Activated T-helper 2 cell treated with anti-CD3 and anti-CD28 coated beads, Interferon-gamma antibody, Interleukin-2, Interleukin-4, amounts not matched to agents 10 μg/mL and 5 μg/mL and 100 μg/mL, durations not matched to agents 14 hours and 24 hours and 36 hours (primary cell): Measurements from ENCODE around the gene KRT15. TPM values are rescaled to one million over a fixed set of nuclear protein-coding genes. Genes with fewer than 3 reads are reported as not detected.

ENCODE experiments used
- DNase-seq: peaks from one replicate; pipeline ENCODE4 v3.0.0; 2021; ENCODE audit warnings: low spot score
- H3K27ac Mint-ChIP-seq: one replicate; pipeline ENCODE4 v1.8.0; 2021; ENCODE audit warnings: mixed read lengths
- H3K27me3 Mint-ChIP-seq: one replicate; pipeline ENCODE4 v1.8.0; 2021; ENCODE audit warnings: low read depth, mixed read lengths
- H3K36me3 Mint-ChIP-seq: one replicate; pipeline ENCODE4 v1.8.0; 2021; ENCODE audit warnings: low read depth, mixed read lengths
- H3K4me1 Mint-ChIP-seq: one replicate; pipeline ENCODE4 v1.8.0; 2021; ENCODE audit warnings: low read depth, mixed read lengths
- H3K4me3 Mint-ChIP-seq: one replicate; pipeline ENCODE4 v1.8.0; 2021; ENCODE audit warnings: low read depth, mild to moderate bottlenecking, moderate library complexity, mixed read lengths
- H3K9me3 Mint-ChIP-seq: one replicate; pipeline ENCODE4 v1.8.0; 2021; ENCODE audit warnings: mixed read lengths
- intact Hi-C: fragments of 100-400 bp; cut with micrococcal nuclease; formaldehyde crosslinking; loops from one replicate; pipeline ENCODE4 v1.15.1; 2023
- total RNA-seq: library from RNA; stranded (reverse); gene quantifications from 2 replicates; pipeline ENCODE4 v1.2.3, GENCODE V29; 2022

Gene KRT15
- total RNA-seq, 1 donor from 2014 or later: not detected

DNA sequence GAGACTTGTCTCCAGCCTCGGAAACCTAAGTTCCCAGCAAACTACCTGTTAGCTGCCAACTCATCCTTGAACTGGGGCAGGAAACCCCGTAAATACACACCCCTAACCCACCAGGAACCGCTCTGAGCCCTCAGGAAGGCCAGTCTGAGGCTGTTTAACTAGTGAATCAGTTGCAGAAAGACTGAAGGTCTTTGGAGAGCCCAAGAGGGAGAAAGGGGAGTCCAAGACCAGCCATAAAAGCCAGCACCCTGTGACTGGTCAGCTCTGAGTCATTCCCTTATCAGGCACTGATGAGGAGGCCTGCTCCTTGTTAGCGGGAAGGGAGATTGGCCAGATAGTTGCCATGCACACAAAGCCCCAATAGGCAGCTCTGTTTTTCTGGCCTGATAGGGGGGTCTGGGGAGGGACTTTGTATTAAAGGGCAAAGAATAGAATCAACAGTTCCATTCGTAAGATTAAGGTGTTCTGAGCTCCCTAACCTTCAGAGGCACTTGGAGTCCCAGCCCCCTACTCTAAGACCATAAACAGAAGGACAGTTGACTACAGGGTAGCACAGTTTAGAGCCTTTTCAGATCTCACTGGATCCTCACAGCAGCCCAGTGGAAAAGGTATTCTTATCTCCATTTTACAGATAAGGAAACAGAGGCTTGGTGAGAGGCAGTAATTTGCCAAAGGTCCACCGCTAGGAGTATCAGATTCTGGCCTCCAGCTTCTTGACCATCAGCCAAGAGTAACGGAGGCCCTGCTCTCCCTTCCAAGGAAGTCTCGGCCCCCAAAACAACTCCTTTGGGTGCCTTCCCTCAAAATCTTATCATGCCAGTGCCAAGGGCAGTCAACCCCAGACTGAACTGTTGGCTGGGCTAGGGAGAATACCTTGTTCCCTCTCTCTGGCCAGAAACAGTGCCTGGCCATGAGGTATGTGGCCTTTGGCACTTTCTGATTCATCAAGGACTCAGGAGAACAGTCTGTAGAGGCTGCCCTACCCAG is 11.7 kb upstream of the KRT15 start:
- intact Hi-C loops: no loop called here
- H3K4me1 Mint-ChIP-seq: peaks cover 1% of the 10 kb centered on the region
- H3K9me3 Mint-ChIP-seq: no peaks in the 10 kb centered on the region
- DNase-seq: no peak
- no peaks in the 10 kb centered on the region for H3K36me3 Mint-ChIP-seq
- H3K4me3 Mint-ChIP-seq: no peak overlapping the region
- peaks cover 61% of the 10 kb centered on the region for H3K27me3 Mint-ChIP-seq
- no peak overlapping the region for H3K27ac Mint-ChIP-seq

DNA sequence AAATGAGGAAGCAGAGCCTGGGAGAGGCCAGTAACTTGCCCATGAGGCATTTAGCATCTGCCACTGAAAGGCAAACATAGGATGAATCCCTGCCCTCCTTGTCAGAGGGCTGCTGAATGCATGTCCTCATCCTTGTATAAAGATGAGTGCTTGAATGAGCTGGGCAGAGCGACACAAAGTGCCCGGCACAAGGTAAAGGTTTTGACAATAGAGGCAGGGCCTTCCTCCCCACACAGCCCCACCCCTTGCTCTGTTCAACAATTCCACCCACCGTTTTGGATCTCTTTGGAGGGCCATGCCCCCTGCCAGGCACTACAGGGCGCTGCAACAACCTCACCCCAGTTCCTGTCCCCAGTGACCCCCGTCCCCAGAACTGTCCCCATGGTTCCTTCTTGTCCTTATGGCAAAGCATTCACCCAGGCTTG is 10.8 kb upstream of the KRT15 start:
- H3K9me3 Mint-ChIP-seq: no peaks in the 10 kb centered on the region
- no peak for DNase-seq
- no peak overlapping the region for H3K27ac Mint-ChIP-seq
- H3K27me3 Mint-ChIP-seq: peaks cover 56% of the 10 kb centered on the region
- H3K4me1 Mint-ChIP-seq: peaks cover 1% of the 10 kb centered on the region
- H3K4me3 Mint-ChIP-seq: no peak overlapping the region
- H3K36me3 Mint-ChIP-seq: no peaks in the 10 kb centered on the region
- intact Hi-C loops: no loop called here

DNA sequence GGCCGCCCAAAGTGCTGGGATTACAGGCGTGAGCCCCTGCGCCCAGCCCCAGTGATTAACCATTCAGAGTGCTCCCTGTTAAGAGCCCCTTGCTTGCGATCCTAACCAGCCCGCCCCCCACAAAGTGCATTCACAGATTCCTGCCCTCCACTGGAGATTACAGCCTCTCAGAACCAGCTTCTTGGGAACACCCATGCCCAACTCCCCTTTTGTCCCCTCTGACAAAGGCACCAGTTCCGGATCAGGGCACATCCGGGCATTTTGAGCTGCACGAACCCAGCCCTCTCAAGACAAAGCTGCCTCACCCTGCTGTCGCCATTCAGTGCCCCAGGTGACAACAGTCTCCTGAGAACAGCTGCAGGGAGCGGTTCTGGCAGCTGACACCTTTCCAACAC is 10.3 kb upstream of the KRT15 start:
- Mint-ChIP-seq H3K27me3 (peaks cover 56% of the 10 kb centered on the region), H3K27ac (no peak overlapping the region), H3K9me3 (no peaks in the 10 kb centered on the region), H3K36me3 (no peaks in the 10 kb centered on the region), H3K4me1 (peaks cover 1% of the 10 kb centered on the region), H3K4me3 (no peak overlapping the region)
- DNase-seq: no peak
- intact Hi-C loops: no loop called here

DNA sequence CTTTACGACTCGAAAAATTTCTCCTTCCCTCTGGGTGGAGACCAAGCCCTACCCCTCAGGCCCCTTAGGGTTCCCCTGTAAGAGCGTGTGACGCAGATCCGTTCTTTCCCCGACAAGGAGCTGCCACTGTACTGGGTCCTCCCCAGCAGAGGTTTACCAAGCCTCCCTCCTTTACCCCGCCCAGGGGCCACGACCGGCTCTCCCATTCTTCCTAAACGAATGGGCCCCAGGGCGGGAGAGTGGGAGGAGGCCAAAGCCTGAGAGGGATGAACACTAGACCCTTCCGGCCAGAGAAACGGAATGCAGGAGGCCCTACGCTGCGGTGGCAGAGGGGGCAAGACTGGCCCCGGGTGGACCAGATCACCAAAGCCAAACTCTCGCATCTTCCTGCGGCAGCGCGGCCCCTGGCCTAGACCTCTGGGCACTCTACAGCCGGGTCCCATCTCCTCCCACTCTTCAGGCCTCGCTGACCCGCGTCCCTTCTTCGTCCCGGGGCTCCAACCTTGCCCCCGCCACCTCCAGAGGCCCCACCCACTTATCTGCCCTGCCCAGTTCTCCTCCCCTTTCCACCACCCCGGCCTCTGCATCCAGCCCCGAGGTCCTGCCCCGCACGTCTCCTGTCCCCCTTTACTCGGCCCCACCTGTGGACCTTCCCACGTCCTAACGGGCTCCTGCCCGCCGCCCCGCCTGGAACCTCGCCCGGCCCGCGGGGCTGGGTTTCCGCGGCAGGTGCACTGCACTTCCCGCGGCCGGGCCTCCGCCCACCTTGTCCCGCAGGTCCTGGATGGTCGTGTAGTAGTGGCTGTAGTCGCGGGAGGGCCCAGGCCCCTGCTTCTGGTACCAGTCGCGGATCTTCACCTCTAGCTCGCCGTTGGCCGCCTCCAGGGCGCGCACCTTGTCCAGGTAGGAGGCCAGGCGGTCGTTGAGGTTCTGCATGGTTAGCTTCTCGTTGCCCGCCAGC is 8.7 kb upstream of the KRT15 start:
- Mint-ChIP-seq H3K9me3 (no peaks in the 10 kb centered on the region), H3K27ac (no peak overlapping the region), H3K4me3 (no peak overlapping the region), H3K36me3 (no peaks in the 10 kb centered on the region), H3K4me1 (peaks cover 1% of the 10 kb centered on the region), H3K27me3 (peaks cover 50% of the 10 kb centered on the region)
- intact Hi-C loops: no loop called here
- no peak for DNase-seq

DNA sequence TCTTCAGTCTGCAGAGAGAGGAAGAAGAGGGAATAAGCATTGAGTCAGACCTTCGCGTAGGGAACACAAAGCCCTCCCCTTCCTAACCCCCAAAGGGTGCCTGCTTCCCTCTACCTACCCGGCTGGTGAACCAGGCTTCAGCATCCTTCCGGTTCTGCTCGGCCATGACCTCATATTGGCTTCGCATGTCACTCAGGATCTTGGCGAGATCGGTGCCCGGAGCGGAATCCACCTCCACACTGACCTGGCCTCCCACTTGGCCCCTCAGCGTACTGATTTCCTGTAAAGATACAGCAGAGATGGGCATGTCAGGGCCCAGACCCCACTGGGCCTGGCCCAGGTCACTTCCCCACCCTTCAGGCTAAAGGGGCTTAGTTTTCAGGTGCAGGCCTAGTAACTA is 5.6 kb upstream of the KRT15 start:
- no peak for DNase-seq
- Mint-ChIP-seq H3K9me3 (no peaks in the 10 kb centered on the region), H3K4me1 (peaks cover 1% of the 10 kb centered on the region), H3K27me3 (peaks cover 25% of the 10 kb centered on the region), H3K4me3 (no peak overlapping the region), H3K36me3 (no peaks in the 10 kb centered on the region), H3K27ac (no peak overlapping the region)
- intact Hi-C loops: no loop called here

DNA sequence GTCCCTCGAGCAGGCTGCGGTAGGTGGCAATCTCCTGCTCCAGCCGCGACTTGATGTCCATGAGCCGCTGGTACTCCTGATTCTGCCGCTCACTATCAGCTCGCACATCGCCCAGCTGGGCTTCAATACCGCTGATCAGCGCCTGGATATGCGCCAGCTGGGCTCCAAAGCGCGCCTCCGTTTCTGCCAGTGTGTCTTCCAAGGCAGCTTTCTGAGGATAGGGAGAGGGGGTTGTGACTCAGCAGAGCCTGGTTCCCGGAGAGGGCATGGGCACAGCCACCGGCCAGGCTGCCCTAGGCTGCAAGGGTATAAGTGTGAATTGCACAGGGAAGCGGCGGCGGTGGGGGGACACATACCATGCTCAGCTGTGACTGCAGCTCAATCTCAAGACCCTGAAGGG is 5.1 kb upstream of the KRT15 start:
- Mint-ChIP-seq H3K27ac (no peak overlapping the region), H3K4me1 (peaks cover 1% of the 10 kb centered on the region), H3K9me3 (no peaks in the 10 kb centered on the region), H3K36me3 (no peaks in the 10 kb centered on the region), H3K27me3 (peaks cover 20% of the 10 kb centered on the region), H3K4me3 (no peak overlapping the region)
- intact Hi-C loops: no loop called here
- no peak for DNase-seq

DNA sequence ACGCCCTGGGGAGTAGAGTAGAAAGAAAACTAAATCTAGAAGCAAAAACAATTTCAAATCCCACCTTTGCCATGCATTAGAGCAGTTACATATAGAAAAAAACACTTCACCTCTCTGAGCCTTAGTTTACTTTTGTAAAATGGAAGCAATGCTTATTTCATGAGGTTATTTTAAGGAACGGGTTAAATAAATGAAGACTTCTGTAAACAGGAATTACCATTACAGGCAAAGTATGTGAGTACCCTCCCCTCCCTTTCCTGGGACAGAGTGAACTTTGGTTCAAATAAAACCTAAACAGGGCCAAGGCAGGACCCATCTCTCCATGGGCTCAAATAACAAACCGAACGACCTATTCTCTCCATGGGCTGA is 4.5 kb upstream of the KRT15 start:
- no peaks in the 10 kb centered on the region for H3K36me3 Mint-ChIP-seq
- intact Hi-C loops: no loop called here

DNA sequence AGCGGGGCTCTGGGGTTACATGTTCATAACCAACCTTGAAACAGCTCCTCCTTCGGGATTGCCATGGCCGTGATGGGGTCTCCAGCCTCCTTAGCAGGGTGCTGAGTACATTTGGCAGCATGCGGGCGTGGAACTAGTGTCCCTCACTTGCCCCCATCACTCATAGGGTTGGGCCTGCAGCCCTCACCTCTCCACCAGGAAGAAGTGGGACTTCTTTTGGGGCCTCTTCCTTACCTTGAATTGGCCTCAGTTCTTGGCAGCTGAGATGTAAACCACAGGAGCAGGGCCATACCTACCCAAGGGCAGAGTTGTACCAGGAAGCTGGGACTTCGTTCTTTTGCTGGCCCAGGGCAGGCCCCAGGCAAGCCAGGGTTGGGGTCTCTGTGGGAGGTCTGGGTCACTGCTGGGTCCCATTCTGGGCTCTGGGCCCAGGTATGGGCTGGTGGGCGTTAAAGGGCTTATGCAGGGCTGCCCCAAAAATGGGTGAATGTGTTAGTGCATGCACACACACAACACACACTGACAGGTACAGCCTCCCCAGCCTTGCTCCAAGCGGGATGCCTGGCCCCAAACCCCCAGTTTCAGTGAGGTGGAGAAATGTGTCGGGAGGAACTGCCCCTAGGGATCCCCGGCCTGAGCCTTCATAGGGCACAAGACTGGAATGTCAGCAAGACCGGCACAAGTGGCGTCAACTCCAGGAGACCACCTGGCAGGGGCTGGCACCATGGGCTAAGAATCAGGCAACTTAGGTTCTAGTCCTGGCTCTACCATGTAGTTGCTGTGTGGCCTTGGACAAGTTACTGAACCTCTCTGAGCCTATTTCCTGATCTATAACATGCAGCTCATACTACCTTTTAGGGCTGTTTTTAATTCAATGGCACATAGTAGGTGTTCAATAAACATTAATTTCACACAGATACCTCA is 3.9 kb upstream of the KRT15 start:
- H3K9me3 Mint-ChIP-seq: no peaks in the 10 kb centered on the region
- intact Hi-C loops: no loop called here
- H3K4me3 Mint-ChIP-seq: no peak overlapping the region
- no peak overlapping the region for H3K27ac Mint-ChIP-seq
- DNase-seq: no peak
- H3K36me3 Mint-ChIP-seq: no peaks in the 10 kb centered on the region
- no peaks in the 10 kb centered on the region for H3K4me1 Mint-ChIP-seq
- peaks cover 12% of the 10 kb centered on the region for H3K27me3 Mint-ChIP-seq

More for the DNA sequence above, 4.5 kb upstream of the KRT15 start:
- H3K4me1 Mint-ChIP-seq: no peaks in the 10 kb centered on the region
- no peak for DNase-seq
- no peak overlapping the region for H3K4me3 Mint-ChIP-seq
- H3K9me3 Mint-ChIP-seq: no peaks in the 10 kb centered on the region
- H3K27ac Mint-ChIP-seq: no peak overlapping the region
- peaks cover 15% of the 10 kb centered on the region for H3K27me3 Mint-ChIP-seq

DNA sequence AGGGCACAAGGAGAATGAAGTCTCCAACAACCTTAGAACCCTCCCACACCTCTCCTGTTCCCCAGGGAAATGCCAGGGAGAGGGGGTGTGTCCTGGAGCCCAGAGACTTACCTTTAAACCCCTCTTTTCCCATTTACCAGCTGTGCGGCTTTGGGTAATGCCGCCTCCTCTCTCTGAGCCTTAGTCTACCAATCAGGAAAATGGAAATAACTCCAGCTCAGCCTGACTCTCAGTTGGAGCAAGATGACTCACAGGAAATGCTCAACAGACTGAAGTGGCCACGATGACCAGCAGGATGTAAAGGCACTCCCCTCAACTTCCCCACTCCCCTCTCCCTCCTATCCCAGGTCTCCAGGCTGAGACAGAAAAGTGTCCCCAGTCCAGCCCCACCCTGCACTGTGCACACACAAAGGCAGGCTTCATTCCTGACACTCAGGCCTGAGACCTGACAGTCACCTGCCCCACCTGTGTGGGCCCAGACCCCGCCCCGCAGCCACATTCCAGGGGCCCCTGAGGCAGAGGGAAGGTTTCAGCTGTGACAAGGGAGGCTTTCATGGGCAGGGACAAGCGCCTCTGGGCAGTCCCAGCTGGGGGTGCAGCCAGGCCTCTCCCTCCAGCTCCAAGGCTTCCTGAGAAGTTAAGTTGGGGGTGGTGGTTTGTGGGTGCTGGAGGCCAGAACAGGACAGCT is 3.0 kb upstream of the KRT15 start:
- no peaks in the 10 kb centered on the region for H3K9me3 Mint-ChIP-seq
- H3K4me3 Mint-ChIP-seq: no peak overlapping the region
- no peak overlapping the region for H3K27ac Mint-ChIP-seq
- H3K27me3 Mint-ChIP-seq: peaks cover 5% of the 10 kb centered on the region
- intact Hi-C loops: no loop called here
- no peak for DNase-seq
- H3K4me1 Mint-ChIP-seq: no peaks in the 10 kb centered on the region
- no peaks in the 10 kb centered on the region for H3K36me3 Mint-ChIP-seq

DNA sequence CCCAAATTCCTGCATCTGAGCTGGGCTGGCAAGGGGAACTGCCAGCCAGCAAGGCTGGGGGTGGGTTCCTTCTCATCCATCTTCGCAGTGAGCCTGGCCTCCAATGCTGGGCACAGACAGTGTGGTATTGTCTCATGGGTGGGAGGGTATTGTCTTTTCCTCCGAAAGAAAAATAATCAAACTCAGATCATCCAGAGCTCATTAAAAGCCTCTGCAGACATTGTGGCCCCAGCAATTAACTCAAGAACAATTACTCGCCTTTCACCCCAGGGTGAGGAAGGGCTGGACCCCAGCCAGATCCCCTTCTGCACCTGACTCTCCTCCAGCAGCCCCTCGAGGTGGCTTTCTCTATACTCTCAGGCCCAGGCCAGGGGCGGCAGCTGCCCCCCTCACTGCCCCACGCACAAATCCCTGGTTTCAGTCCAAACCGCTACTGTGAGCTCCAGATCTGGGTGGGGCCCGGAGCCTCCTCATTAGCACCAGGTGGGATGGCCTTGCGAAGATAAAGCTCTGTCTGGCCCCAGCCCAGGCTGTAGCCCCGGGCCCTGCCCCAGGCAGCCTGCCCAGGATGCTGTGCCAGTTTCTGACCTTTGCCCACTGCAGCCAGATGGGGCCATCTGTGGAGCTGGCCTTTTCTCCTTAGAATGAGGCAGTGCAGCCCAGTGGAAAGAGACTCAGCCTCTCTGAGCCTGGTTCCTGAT is 2.3 kb upstream of the KRT15 start:
- H3K27ac Mint-ChIP-seq: no peak overlapping the region
- intact Hi-C loops: no loop called here
- no peaks in the 10 kb centered on the region for H3K4me1 Mint-ChIP-seq
- DNase-seq: no peak
- H3K4me3 Mint-ChIP-seq: no peak overlapping the region
- no peaks in the 10 kb centered on the region for H3K36me3 Mint-ChIP-seq
- peaks cover 4% of the 10 kb centered on the region for H3K27me3 Mint-ChIP-seq
- H3K9me3 Mint-ChIP-seq: no peaks in the 10 kb centered on the region

DNA sequence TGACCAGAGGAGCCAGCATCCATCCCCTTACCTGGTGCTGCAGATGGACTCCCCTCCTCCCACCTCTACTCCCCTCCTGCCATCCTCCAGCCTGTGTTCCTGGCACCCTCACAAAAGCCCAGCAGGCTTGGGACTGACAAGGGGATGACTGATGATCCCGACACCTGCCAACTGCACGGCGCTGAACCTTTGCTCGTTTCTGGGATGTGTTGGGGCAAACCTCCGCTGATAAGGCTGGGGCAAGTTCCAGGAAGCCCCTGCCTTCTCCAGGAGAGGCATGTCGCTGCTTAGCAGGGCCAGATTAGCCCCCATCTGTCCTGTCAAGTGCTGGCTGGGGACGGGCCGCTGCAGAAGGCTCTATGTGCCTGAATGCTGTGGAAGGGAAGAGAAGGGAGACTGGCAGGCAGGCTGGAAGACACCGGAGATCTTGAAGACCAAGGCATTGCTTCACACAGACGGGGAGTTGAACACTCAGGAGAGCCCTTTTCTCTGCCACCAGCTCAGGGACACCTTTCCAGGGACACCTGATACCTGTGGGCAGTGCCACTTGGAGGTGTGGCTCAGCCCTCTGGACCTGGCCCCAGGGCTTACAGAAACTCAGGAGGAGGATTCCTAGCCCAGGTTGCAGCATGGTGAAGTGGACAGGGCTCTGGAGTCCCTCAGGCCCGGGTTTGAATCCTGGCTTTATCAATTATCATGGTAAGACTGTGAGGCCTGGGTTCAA is 973 bp upstream of the KRT15 start:
- H3K4me1 Mint-ChIP-seq: no peaks in the 10 kb centered on the region
- no peaks in the 10 kb centered on the region for H3K9me3 Mint-ChIP-seq
- no peak overlapping the region for H3K27ac Mint-ChIP-seq
- H3K36me3 Mint-ChIP-seq: no peaks in the 10 kb centered on the region
- H3K4me3 Mint-ChIP-seq: no peak overlapping the region
- no peaks in the 10 kb centered on the region for H3K27me3 Mint-ChIP-seq
- intact Hi-C loops: no loop called here
- no peak for DNase-seq
